C4-2B (cell line): Measurements from ENCODE around the gene KCNIP1.

Source experiments
- H3K27ac ChIP-seq: fragments of 450-650 bp; 2 replicates; pipeline ENCODE4 v1.5.1; 2017
- CTCF ChIP-seq: fragments of 450-650 bp; conservative IDR thresholded peaks from 2 replicates; pipeline ENCODE4 v1.5.1; 2017; ENCODE audit warnings: mild to moderate bottlenecking
- ZFX ChIP-seq: fragments of 450-650 bp; IDR thresholded peaks from 2 replicates; pipeline ENCODE4 v1.6.1; 2017

The KCNIP1 gene

GRCh38 chr5:170655476-170655875 is 151.7 kb downstream of the KCNIP1 start:
- TF ChIP-seq ZFX (no peak), CTCF (no peak)
- no peak overlapping the region for H3K27ac ChIP-seq

GRCh38 chr5:170655920-170656319 is 152.1 kb downstream of the KCNIP1 start:
- no peak for TF ChIP-seq CTCF
- no peak for TF ChIP-seq ZFX

GRCh38 chr5:170656346-170656745 is 152.5 kb downstream of the KCNIP1 start:
- H3K27ac ChIP-seq, result no peak overlapping the region
- TF ChIP-seq ZFX, result no peak
- TF ChIP-seq CTCF, result no peak

More at GRCh38 chr5:170655920-170656319, 152.1 kb downstream of the KCNIP1 start:
- no peak overlapping the region for H3K27ac ChIP-seq

- TF ChIP-seq ZFX (no peak), CTCF (no peak)
- no peak overlapping the region for H3K27ac ChIP-seq
Measured at GRCh38 chr5:170660531-170660930, 156.7 kb downstream of the KCNIP1 start.

GRCh38 chr5:170662966-170663365 is 159.1 kb downstream of the KCNIP1 start:
- TF ChIP-seq ZFX (no peak), CTCF (no peak)
- no peak overlapping the region for H3K27ac ChIP-seq

GRCh38 chr5:170678811-170679210 is 175.0 kb downstream of the KCNIP1 start:
- TF ChIP-seq CTCF (no peak), ZFX (no peak)

GRCh38 chr5:170681013-170681433 is 177.2 kb downstream of the KCNIP1 start:
- no peak overlapping the region for H3K27ac ChIP-seq
- no peak for TF ChIP-seq ZFX
- TF ChIP-seq CTCF, result no peak

More at GRCh38 chr5:170678811-170679210, 175.0 kb downstream of the KCNIP1 start:
- no peak overlapping the region for H3K27ac ChIP-seq
